ENCODE measurements around the gene CCR9.

CCR9 gene

GRCh38 chr3:45873036-45873435 lies 13.3 kb upstream of the CCR9 start:
- DNase-seq = no peak

- DNase-seq = no peak
Measured at GRCh38 chr3:45873638-45874037, 12.7 kb upstream of the CCR9 start.

GRCh38 chr3:45874677-45875346 lies 11.5 kb upstream of the CCR9 start:
- no peak for DNase-seq

- no peak for DNase-seq
Measured at GRCh38 chr3:45878124-45878523, 8.2 kb upstream of the CCR9 start.

- no peak for DNase-seq
Measured at GRCh38 chr3:45880725-45881077, 5.6 kb upstream of the CCR9 start.

GRCh38 chr3:45881078-45882022 lies 5.0 kb upstream of the CCR9 start:
- DNase-seq = peak; percentile 40

- no peak for DNase-seq
Measured at GRCh38 chr3:45884368-45885201, 1.8 kb upstream of the CCR9 start.

GRCh38 chr3:45887285-45887684 lies 942 bp downstream of the CCR9 start:
- DNase-seq = no peak

- no peak for DNase-seq
Measured at GRCh38 chr3:45887759-45888511, 1.6 kb downstream of the CCR9 start.

GRCh38 chr3:45889337-45889736 lies 3.0 kb downstream of the CCR9 start:
- DNase-seq = no peak

- DNase-seq = peak; percentile 17
Measured at GRCh38 chr3:45890405-45890804, 4.1 kb downstream of the CCR9 start.

GRCh38 chr3:45892161-45892560 lies 5.8 kb downstream of the CCR9 start:
- DNase-seq = no peak

- DNase-seq = no peak
Measured at GRCh38 chr3:45894015-45894414, 7.7 kb downstream of the CCR9 start.

- DNase-seq = no peak
Measured at GRCh38 chr3:45895686-45896468, 9.5 kb downstream of the CCR9 start.

GRCh38 chr3:45896956-45897355 lies 10.6 kb downstream of the CCR9 start:
- no peak for DNase-seq

GRCh38 chr3:45904931-45905330 lies 18.6 kb downstream of the CCR9 start:
- DNase-seq = no peak

GRCh38 chr3:45905755-45906154 lies 19.4 kb downstream of the CCR9 start:
- DNase-seq = no peak

GRCh38 chr3:45906681-45907407 lies 20.5 kb downstream of the CCR9 start:
- no peak for DNase-seq

- peak; percentile 34 for DNase-seq
Measured at GRCh38 chr3:45907769-45908705, 21.7 kb downstream of the CCR9 start.

GRCh38 chr3:45908761-45909160 lies 22.4 kb downstream of the CCR9 start:
- no peak for DNase-seq

All from central memory CD4-positive, alpha-beta T cell (primary cell).